ENCODE measurements around the gene DEFB129. TPM values are rescaled to one million over a fixed set of nuclear protein-coding genes. Genes with fewer than 3 reads are reported as not detected.

The DEFB129 gene
- total RNA-seq, 2 donors from 2014 or later, result not detected

- Mint-ChIP-seq H3K4me3 (no peak overlapping the region), H3K4me1 (peaks cover 18% of the 10 kb centered on the region), H3K36me3 (ENCODE audit: low read depth) (no peaks in the 10 kb centered on the region), H3K27ac (no peak overlapping the region), H3K27me3 (peaks cover 20% of the 10 kb centered on the region)
- no peaks in the 10 kb centered on the region for H3K9me3 ChIP-seq (ENCODE audit: control insufficient read depth, low read length, poor library complexity, severe bottlenecking)
- no peak for ATAC-seq
- no peak for DNase-seq
Observed at GRCh38 chr20:259981-260380, 32.9 kb downstream of the DEFB129 start.

- H3K36me3 Mint-ChIP-seq (ENCODE audit: low read depth), result no peaks in the 10 kb centered on the region
- H3K4me3 Mint-ChIP-seq, result no peak overlapping the region
- H3K4me1 Mint-ChIP-seq, result peaks cover 15% of the 10 kb centered on the region
- H3K27ac Mint-ChIP-seq, result no peak overlapping the region
- H3K9me3 ChIP-seq (ENCODE audit: control insufficient read depth, low read length, poor library complexity, severe bottlenecking), result no peaks in the 10 kb centered on the region
- peaks cover 17% of the 10 kb centered on the region for H3K27me3 Mint-ChIP-seq
- ATAC-seq (no peak), DNase-seq (no peak)
Observed at GRCh38 chr20:263701-264100, 36.6 kb downstream of the DEFB129 start.

GRCh38 chr20:266596-267562 lies 39.8 kb downstream of the DEFB129 start:
- Mint-ChIP-seq H3K4me1 (peaks cover 8% of the 10 kb centered on the region), H3K4me3 (peak overlapping the region; percentile 90), H3K36me3 (ENCODE audit: low read depth) (no peaks in the 10 kb centered on the region), H3K27ac (peak overlapping the region; percentile 61), H3K27me3 (peaks cover 6% of the 10 kb centered on the region)
- no peaks in the 10 kb centered on the region for H3K9me3 ChIP-seq (ENCODE audit: control insufficient read depth, low read length, poor library complexity, severe bottlenecking)
- peak; percentile 100 for ATAC-seq
- DNase-seq, result peak; percentile 74 to 85 (median 77)

GRCh38 chr20:270517-270916 lies 43.5 kb downstream of the DEFB129 start:
- H3K9me3 ChIP-seq (ENCODE audit: control insufficient read depth, low read length, poor library complexity, severe bottlenecking), result no peaks in the 10 kb centered on the region
- no peak for DNase-seq
- Mint-ChIP-seq H3K36me3 (ENCODE audit: low read depth) (no peaks in the 10 kb centered on the region), H3K4me3 (no peak overlapping the region), H3K27ac (no peak overlapping the region), H3K4me1 (peaks cover 10% of the 10 kb centered on the region), H3K27me3 (peaks cover 6% of the 10 kb centered on the region)
- no peak for ATAC-seq

- Mint-ChIP-seq H3K27ac (no peak overlapping the region), H3K4me1 (peaks cover 10% of the 10 kb centered on the region), H3K27me3 (peaks cover 6% of the 10 kb centered on the region), H3K4me3 (no peak overlapping the region), H3K36me3 (ENCODE audit: low read depth) (peaks cover 2% of the 10 kb centered on the region)
- ATAC-seq, result no peak
- DNase-seq, result no peak
- H3K9me3 ChIP-seq (ENCODE audit: control insufficient read depth, low read length, poor library complexity, severe bottlenecking), result no peaks in the 10 kb centered on the region
Observed at GRCh38 chr20:271069-271468, 44.0 kb downstream of the DEFB129 start.

- no peaks in the 10 kb centered on the region for H3K9me3 ChIP-seq (ENCODE audit: control insufficient read depth, low read length, poor library complexity, severe bottlenecking)
- no peak for DNase-seq
- H3K36me3 Mint-ChIP-seq (ENCODE audit: low read depth), result peaks cover 6% of the 10 kb centered on the region
- no peak for ATAC-seq
- H3K4me3 Mint-ChIP-seq, result no peak overlapping the region
- peaks cover 8% of the 10 kb centered on the region for H3K4me1 Mint-ChIP-seq
- peaks cover 2% of the 10 kb centered on the region for H3K27me3 Mint-ChIP-seq
- no peak overlapping the region for H3K27ac Mint-ChIP-seq
Observed at GRCh38 chr20:271528-271927, 44.5 kb downstream of the DEFB129 start.

GRCh38 chr20:272718-273117 lies 45.7 kb downstream of the DEFB129 start:
- H3K9me3 ChIP-seq (ENCODE audit: control insufficient read depth, low read length, poor library complexity, severe bottlenecking), result no peaks in the 10 kb centered on the region
- no peak for ATAC-seq
- DNase-seq, result no peak
- Mint-ChIP-seq H3K27me3 (no peaks in the 10 kb centered on the region), H3K27ac (no peak overlapping the region), H3K4me1 (peaks cover 3% of the 10 kb centered on the region), H3K36me3 (ENCODE audit: low read depth) (peaks cover 6% of the 10 kb centered on the region), H3K4me3 (no peak overlapping the region)

GRCh38 chr20:273884-274283 lies 46.8 kb downstream of the DEFB129 start:
- peaks cover 6% of the 10 kb centered on the region for H3K36me3 Mint-ChIP-seq (ENCODE audit: low read depth)
- H3K4me1 Mint-ChIP-seq, result peaks cover 6% of the 10 kb centered on the region
- H3K9me3 ChIP-seq (ENCODE audit: control insufficient read depth, low read length, poor library complexity, severe bottlenecking), result no peaks in the 10 kb centered on the region
- H3K27ac Mint-ChIP-seq, result no peak overlapping the region
- no peak overlapping the region for H3K4me3 Mint-ChIP-seq
- DNase-seq (no peak), ATAC-seq (no peak)
- H3K27me3 Mint-ChIP-seq, result no peaks in the 10 kb centered on the region

- H3K27me3 Mint-ChIP-seq, result no peaks in the 10 kb centered on the region
- ATAC-seq, result no peak
- DNase-seq, result no peak
- H3K4me1 Mint-ChIP-seq, result peaks cover 6% of the 10 kb centered on the region
- H3K27ac Mint-ChIP-seq, result no peak overlapping the region
- H3K9me3 ChIP-seq (ENCODE audit: control insufficient read depth, low read length, poor library complexity, severe bottlenecking), result no peaks in the 10 kb centered on the region
- no peak overlapping the region for H3K4me3 Mint-ChIP-seq
- H3K36me3 Mint-ChIP-seq (ENCODE audit: low read depth), result peaks cover 6% of the 10 kb centered on the region
Observed at GRCh38 chr20:275791-276190, 48.7 kb downstream of the DEFB129 start.

- H3K4me3 Mint-ChIP-seq, result no peak overlapping the region
- peaks cover 6% of the 10 kb centered on the region for H3K36me3 Mint-ChIP-seq (ENCODE audit: low read depth)
- peaks cover 6% of the 10 kb centered on the region for H3K4me1 Mint-ChIP-seq
- ATAC-seq (no peak), DNase-seq (no peak)
- H3K27ac Mint-ChIP-seq, result no peak overlapping the region
- no peaks in the 10 kb centered on the region for H3K9me3 ChIP-seq (ENCODE audit: control insufficient read depth, low read length, poor library complexity, severe bottlenecking)
- no peaks in the 10 kb centered on the region for H3K27me3 Mint-ChIP-seq
Observed at GRCh38 chr20:276620-277495, 49.8 kb downstream of the DEFB129 start.

GRCh38 chr20:277496-277781 lies 50.4 kb downstream of the DEFB129 start:
- Mint-ChIP-seq H3K27me3 (no peaks in the 10 kb centered on the region), H3K27ac (no peak overlapping the region), H3K36me3 (ENCODE audit: low read depth) (peaks cover 6% of the 10 kb centered on the region), H3K4me1 (peaks cover 8% of the 10 kb centered on the region), H3K4me3 (no peak overlapping the region)
- DNase-seq (no peak), ATAC-seq (no peak)
- no peaks in the 10 kb centered on the region for H3K9me3 ChIP-seq (ENCODE audit: control insufficient read depth, low read length, poor library complexity, severe bottlenecking)

- no peaks in the 10 kb centered on the region for H3K27me3 Mint-ChIP-seq
- H3K27ac Mint-ChIP-seq, result no peak overlapping the region
- ATAC-seq (no peak), DNase-seq (no peak)
- H3K36me3 Mint-ChIP-seq (ENCODE audit: low read depth), result peaks cover 6% of the 10 kb centered on the region
- peaks cover 5% of the 10 kb centered on the region for H3K4me1 Mint-ChIP-seq
- no peak overlapping the region for H3K4me3 Mint-ChIP-seq
- H3K9me3 ChIP-seq (ENCODE audit: control insufficient read depth, low read length, poor library complexity, severe bottlenecking), result no peaks in the 10 kb centered on the region
Observed at GRCh38 chr20:278181-278580, 51.1 kb downstream of the DEFB129 start.

Data from T-helper 17 cell (primary cell).